Measurements from ENCODE around the gene PCNX2. TPM values are rescaled to one million over a fixed set of nuclear protein-coding genes. Genes with fewer than 3 reads are reported as not detected.

PCNX2 gene
- total RNA-seq, 1 donor from 2014 or later: 17.2 TPM

DNA sequence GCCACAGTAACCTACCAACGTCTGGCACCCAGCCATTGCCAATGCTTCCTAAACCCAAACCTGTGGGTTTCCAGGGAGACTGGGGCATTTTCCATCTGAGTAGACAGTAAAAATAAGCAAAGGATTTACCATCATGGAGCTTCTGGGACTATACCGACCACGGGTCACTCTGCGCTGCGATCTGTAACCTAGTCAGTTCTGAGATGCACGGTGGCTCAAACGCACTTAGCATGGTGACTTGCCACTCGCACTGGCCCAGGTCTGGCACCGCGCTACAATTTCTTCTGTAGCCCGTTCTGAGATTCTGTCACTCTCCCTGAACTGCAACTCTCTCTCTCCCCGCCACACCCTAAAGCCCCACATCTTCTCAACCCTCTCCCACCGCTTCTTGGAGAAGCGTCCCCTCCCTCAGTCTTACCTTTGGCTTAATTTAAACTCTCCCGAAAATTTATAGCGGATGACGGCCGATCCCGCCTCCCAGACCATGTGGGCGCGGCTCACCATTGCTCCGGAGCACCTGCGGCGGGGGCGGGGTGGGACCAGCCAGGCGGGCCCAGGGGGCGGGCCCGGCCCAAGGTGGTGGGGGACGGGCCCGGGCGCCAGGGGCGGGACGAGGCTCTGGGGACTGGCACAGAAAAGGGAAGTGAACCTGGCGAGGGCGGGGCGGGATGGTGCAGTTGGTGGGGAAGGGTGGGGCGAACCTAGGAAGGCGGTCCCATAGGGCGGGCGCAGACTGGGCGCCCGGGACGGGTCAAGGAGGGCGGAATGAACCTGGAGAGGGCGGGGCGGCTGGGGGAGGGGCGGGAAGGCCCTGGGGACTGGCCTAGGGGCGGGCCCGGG lies 31.5 kb upstream of the PCNX2 start:
- H3K4me1 Mint-ChIP-seq (ENCODE audit: unreplicated experiment): peaks cover 6% of the 10 kb centered on the region
- H3K27ac Mint-ChIP-seq (ENCODE audit: unreplicated experiment): no peak overlapping the region
- TF ChIP-seq, protein P1, sequence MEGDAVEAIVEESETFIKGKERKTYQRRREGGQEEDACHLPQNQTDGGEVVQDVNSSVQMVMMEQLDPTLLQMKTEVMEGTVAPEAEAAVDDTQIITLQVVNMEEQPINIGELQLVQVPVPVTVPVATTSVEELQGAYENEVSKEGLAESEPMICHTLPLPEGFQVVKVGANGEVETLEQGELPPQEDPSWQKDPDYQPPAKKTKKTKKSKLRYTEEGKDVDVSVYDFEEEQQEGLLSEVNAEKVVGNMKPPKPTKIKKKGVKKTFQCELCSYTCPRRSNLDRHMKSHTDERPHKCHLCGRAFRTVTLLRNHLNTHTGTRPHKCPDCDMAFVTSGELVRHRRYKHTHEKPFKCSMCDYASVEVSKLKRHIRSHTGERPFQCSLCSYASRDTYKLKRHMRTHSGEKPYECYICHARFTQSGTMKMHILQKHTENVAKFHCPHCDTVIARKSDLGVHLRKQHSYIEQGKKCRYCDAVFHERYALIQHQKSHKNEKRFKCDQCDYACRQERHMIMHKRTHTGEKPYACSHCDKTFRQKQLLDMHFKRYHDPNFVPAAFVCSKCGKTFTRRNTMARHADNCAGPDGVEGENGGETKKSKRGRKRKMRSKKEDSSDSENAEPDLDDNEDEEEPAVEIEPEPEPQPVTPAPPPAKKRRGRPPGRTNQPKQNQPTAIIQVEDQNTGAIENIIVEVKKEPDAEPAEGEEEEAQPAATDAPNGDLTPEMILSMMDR (IDR thresholded peaks at IDR 0.05): no peak
- H3K36me3 Mint-ChIP-seq (ENCODE audit: unreplicated experiment): no peaks in the 10 kb centered on the region
- H3K27me3 Mint-ChIP-seq (ENCODE audit: unreplicated experiment): peaks cover 41% of the 10 kb centered on the region
- H3K9me3 Mint-ChIP-seq (ENCODE audit: unreplicated experiment): no peaks in the 10 kb centered on the region
- no peak for DNase-seq (ENCODE audit: extremely low spot score, unreplicated experiment)
- peak overlapping the region; percentile 71 for H3K4me3 Mint-ChIP-seq (ENCODE audit: unreplicated experiment)

DNA sequence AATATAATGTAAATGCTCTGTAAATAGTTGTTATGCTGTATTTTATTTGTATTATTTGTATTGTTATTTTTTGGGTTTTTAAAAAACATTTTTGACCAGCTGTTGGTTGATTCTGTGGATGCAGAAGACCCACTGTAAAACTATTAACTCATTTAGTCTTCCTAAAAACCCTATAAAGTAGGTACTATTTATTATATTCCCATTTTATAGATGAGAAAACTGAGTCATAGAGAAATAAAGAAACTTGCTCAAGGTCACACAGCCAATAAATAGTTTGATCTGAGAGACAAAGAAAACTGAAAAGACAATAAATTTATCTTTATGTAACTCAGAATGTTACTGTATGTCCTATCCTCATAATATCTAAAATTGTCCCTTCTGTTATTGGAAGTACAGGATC lies 30.8 kb upstream of the PCNX2 start:
- Mint-ChIP-seq H3K9me3 (ENCODE audit: unreplicated experiment) (no peaks in the 10 kb centered on the region), H3K27me3 (ENCODE audit: unreplicated experiment) (peaks cover 40% of the 10 kb centered on the region), H3K4me3 (ENCODE audit: unreplicated experiment) (no peak overlapping the region)

DNA sequence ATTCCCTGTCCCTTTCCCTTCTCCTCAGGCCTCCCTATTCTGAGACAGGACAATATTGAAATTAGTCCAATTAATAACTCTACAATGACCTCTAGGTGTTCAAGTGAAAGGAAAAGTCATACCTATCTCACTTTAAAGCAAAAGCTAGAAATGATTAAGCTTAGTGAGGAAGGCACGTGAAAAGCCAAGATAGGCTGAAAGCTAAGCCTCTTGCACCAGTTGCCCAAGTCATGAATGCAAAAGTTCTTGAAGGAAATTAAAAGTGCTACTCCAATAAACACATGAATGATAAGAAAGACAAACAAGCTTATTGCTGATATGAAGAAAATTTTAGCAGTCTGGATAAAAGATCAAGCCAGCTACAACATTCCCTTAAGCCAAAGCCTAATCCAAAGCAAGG lies 28.2 kb upstream of the PCNX2 start:
- TF ChIP-seq, protein P1 (IDR thresholded peaks at IDR 0.05): no peak
- H3K27me3 Mint-ChIP-seq (ENCODE audit: unreplicated experiment): peaks cover 39% of the 10 kb centered on the region
- no peak overlapping the region for H3K4me3 Mint-ChIP-seq (ENCODE audit: unreplicated experiment)
- H3K4me1 Mint-ChIP-seq (ENCODE audit: unreplicated experiment): peaks cover 3% of the 10 kb centered on the region
- H3K9me3 Mint-ChIP-seq (ENCODE audit: unreplicated experiment): no peaks in the 10 kb centered on the region
- DNase-seq (ENCODE audit: extremely low spot score, unreplicated experiment): no peak
- H3K36me3 Mint-ChIP-seq (ENCODE audit: unreplicated experiment): no peaks in the 10 kb centered on the region
- H3K27ac Mint-ChIP-seq (ENCODE audit: unreplicated experiment): no peak overlapping the region

More for the DNA sequence above, 30.8 kb upstream of the PCNX2 start:
- TF ChIP-seq, protein P1 (IDR thresholded peaks at IDR 0.05): no peak
- H3K4me1 Mint-ChIP-seq (ENCODE audit: unreplicated experiment): peaks cover 6% of the 10 kb centered on the region
- no peak overlapping the region for H3K27ac Mint-ChIP-seq (ENCODE audit: unreplicated experiment)
- DNase-seq (ENCODE audit: extremely low spot score, unreplicated experiment): no peak
- H3K36me3 Mint-ChIP-seq (ENCODE audit: unreplicated experiment): no peaks in the 10 kb centered on the region

DNA sequence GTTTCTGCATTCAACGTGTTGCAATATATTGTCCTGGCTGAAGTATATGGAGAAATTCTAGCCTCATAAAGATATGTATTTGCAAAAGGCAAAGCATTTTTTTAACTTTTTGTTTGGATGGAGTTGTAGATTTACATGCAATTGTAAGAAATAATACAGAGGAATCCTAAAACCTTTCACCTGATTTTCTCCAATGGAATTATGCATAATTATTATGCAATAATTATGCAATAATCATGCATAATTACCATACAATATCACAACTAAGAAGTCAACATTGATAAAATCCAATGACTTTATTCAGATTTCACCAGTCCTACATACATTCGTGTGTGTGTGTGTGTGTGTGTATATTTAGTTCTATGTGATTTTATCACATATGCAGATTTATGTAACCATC lies 24.5 kb upstream of the PCNX2 start:
- peaks cover 55% of the 10 kb centered on the region for H3K27me3 Mint-ChIP-seq (ENCODE audit: unreplicated experiment)

DNA sequence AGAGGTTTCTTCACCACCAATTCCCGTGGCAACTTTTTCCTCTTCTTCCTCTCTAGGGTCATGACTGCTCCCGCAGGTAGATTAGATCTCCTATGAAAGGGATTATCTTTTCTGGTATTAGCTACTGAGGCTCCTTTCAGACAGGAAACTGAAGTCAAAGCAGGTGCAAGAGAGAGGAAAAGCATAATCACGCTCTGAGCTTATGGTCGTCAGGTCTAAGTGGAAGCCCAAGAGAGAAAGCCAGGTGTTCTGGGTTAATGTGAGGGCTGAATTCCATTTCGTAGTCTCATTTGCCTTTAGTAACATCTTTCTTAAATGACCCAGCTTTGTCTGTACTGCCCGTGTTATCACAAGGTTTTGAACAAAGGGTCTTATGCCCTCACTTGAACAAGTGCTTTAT lies 23.7 kb upstream of the PCNX2 start:
- no peaks in the 10 kb centered on the region for H3K9me3 Mint-ChIP-seq (ENCODE audit: unreplicated experiment)
- no peaks in the 10 kb centered on the region for H3K36me3 Mint-ChIP-seq (ENCODE audit: unreplicated experiment)
- no peaks in the 10 kb centered on the region for H3K4me1 Mint-ChIP-seq (ENCODE audit: unreplicated experiment)
- DNase-seq (ENCODE audit: extremely low spot score, unreplicated experiment): no peak
- peaks cover 59% of the 10 kb centered on the region for H3K27me3 Mint-ChIP-seq (ENCODE audit: unreplicated experiment)
- no peak overlapping the region for H3K27ac Mint-ChIP-seq (ENCODE audit: unreplicated experiment)
- H3K4me3 Mint-ChIP-seq (ENCODE audit: unreplicated experiment): no peak overlapping the region
- TF ChIP-seq, protein P1 (IDR thresholded peaks at IDR 0.05): no peak

More for the DNA sequence above, 24.5 kb upstream of the PCNX2 start:
- no peaks in the 10 kb centered on the region for H3K36me3 Mint-ChIP-seq (ENCODE audit: unreplicated experiment)
- no peaks in the 10 kb centered on the region for H3K9me3 Mint-ChIP-seq (ENCODE audit: unreplicated experiment)
- H3K4me3 Mint-ChIP-seq (ENCODE audit: unreplicated experiment): no peak overlapping the region
- no peaks in the 10 kb centered on the region for H3K4me1 Mint-ChIP-seq (ENCODE audit: unreplicated experiment)
- H3K27ac Mint-ChIP-seq (ENCODE audit: unreplicated experiment): no peak overlapping the region
- TF ChIP-seq, protein P1 (IDR thresholded peaks at IDR 0.05): no peak
- DNase-seq (ENCODE audit: extremely low spot score, unreplicated experiment): no peak
